ENCODE measurements around the gene ARHGAP42. TPM values are rescaled to one million over a fixed set of nuclear protein-coding genes. Genes with fewer than 3 reads are reported as not detected.

Gene ARHGAP42
- total and polyA plus RNA-seq, 10 of the 15 experiments (the other 5 are each of a cell fraction or from before 2014, with no cell fraction given) = 1.8 to 6.3 (median 3.2) TPM

DNA sequence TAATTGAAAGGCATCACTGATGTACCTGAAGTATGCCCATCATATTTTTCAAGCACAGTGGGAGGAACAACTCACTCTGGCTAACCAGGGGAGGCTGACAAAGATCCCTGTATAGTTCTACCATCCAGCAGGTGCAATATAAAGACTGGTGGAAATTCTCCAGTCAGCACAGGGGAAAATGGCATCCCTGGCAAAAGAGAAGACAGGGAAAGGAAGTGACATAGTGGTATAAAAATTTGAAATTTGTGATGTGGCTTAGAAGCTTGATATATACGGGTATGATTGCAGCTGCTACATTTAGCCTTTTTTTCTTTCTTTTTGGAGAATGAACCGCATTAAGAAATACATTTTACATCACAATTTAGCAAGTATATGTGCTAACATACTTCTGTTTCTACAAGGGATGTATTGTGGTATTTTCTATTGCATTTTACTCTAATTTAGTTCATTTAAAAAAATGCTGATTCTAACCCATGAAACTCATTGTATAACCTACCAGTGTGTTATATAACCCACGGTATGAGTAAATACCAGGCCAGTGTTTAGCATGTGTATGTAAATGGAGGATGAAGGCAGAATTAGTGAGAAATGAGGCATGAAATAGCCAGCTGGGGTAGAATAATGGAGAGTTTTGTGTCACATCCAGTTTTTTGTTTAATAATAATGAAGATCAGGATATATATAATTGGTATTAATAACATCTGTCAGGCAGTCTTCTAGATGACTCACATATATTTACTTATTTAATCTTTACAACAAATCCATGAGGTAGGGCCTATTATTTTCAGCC is 186.1 kb downstream of the ARHGAP42 start:
- RAD21 ChIA-PET (ENCODE audit: unreplicated experiment) = no interaction called here
- WGBS (ENCODE audit: insufficient coverage, insufficient replicate concordance, low lambda C conversion rate, missing lambda C conversion rate) = 76% methylated on average over 3 of the region's 3 CpGs
- intact Hi-C loops (cut with micrococcal nuclease; ENCODE audit: unreplicated experiment) (no loop called here), in situ Hi-C loops (cut with MboI) (no loop called here)
- Histone ChIP-seq H3K9me3 (replicated peaks; ENCODE audit: control insufficient read depth, insufficient read depth, low read length) (no peaks in the 10 kb centered on the region), H3K4me1 (ENCODE audit: control insufficient read depth, insufficient read depth, low read length) (no peaks in the 10 kb centered on the region), H3K4me3 (no peak overlapping the region), H3K79me2 (ENCODE audit: control insufficient read depth, insufficient read depth, low read length) (no peaks in the 10 kb centered on the region), H3K27me3 (replicated peaks in 1 of 2; ENCODE audit: control insufficient read depth in 2 of 2, insufficient read depth in 2 of 2, low read length in 1 of 2) (no peaks in the 10 kb centered on the region), H3K9ac (ENCODE audit: control insufficient read depth, insufficient read depth, low read length) (no peak overlapping the region), H4K20me1 (ENCODE audit: control insufficient read depth, insufficient read depth) (no peaks in the 10 kb centered on the region), H3K36me3 (ENCODE audit: control insufficient read depth in 2 of 2, insufficient read depth in 2 of 2, low read length in 1 of 2) (no peaks in the 10 kb centered on the region), H3K4me2 (ENCODE audit: control insufficient read depth, insufficient read depth) (no peak overlapping the region), H3K27ac (ENCODE audit: control insufficient read depth, insufficient read depth) (no peak overlapping the region), H2AFZ (ENCODE audit: control insufficient read depth, low read depth, low read length) (no peak overlapping the region)
- SMC1A ChIA-PET (ENCODE audit: uncharacterized antibody, unreplicated experiment) = no interaction called here
- FAIRE-seq = no peak
- CTCF ChIA-PET = no interaction called here
- no peak for ATAC-seq
- DNase-seq (ENCODE audit: low read depth, low spot score) = no peak
- no TSS peak for BruUV-seq (replicated peaks)
- POLR2A ChIA-PET = no interaction called here
- TF ChIP-seq, protein P1, sequence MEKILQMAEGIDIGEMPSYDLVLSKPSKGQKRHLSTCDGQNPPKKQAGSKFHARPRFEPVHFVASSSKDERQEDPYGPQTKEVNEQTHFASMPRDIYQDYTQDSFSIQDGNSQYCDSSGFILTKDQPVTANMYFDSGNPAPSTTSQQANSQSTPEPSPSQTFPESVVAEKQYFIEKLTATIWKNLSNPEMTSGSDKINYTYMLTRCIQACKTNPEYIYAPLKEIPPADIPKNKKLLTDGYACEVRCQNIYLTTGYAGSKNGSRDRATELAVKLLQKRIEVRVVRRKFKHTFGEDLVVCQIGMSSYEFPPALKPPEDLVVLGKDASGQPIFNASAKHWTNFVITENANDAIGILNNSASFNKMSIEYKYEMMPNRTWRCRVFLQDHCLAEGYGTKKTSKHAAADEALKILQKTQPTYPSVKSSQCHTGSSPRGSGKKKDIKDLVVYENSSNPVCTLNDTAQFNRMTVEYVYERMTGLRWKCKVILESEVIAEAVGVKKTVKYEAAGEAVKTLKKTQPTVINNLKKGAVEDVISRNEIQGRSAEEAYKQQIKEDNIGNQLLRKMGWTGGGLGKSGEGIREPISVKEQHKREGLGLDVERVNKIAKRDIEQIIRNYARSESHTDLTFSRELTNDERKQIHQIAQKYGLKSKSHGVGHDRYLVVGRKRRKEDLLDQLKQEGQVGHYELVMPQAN (conservative IDR thresholded peaks at IDR 0.05) = no peak
- no peak for TF ChIP-seq IKZF1 (conservative IDR thresholded peaks at IDR 0.05)
- TF ChIP-seq PAX8 (IDR thresholded peaks at IDR 0.05) = no peak
- TF ChIP-seq CBFB (IDR thresholded peaks at IDR 0.05; ENCODE audit: low read depth) = no peak
- no peak for TF ChIP-seq USF2 (IDR thresholded peaks at IDR 0.05; ENCODE audit: borderline replicate concordance, low read depth, low read length)
- no peak for TF ChIP-seq STAT1 (conservative IDR thresholded peaks at IDR 0.05)
- TF ChIP-seq MTA2 (IDR thresholded peaks at IDR 0.05; ENCODE audit: low read depth) = no peak
- TF ChIP-seq, protein P2, sequence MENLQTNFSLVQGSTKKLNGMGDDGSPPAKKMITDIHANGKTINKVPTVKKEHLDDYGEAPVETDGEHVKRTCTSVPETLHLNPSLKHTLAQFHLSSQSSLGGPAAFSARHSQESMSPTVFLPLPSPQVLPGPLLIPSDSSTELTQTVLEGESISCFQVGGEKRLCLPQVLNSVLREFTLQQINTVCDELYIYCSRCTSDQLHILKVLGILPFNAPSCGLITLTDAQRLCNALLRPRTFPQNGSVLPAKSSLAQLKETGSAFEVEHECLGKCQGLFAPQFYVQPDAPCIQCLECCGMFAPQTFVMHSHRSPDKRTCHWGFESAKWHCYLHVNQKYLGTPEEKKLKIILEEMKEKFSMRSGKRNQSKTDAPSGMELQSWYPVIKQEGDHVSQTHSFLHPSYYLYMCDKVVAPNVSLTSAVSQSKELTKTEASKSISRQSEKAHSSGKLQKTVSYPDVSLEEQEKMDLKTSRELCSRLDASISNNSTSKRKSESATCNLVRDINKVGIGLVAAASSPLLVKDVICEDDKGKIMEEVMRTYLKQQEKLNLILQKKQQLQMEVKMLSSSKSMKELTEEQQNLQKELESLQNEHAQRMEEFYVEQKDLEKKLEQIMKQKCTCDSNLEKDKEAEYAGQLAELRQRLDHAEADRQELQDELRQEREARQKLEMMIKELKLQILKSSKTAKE (IDR thresholded peaks at IDR 0.05; ENCODE audit: low read depth, poor library complexity, severe bottlenecking) = no peak
- TF ChIP-seq PRDM15 (CRISPR knock-in tag; IDR thresholded peaks at IDR 0.05) = no peak
- no peak for TF ChIP-seq SMC3 (IDR thresholded peaks at IDR 0.05; ENCODE audit: borderline replicate concordance, low read length)
- TF ChIP-seq CHD1 (IDR thresholded peaks at IDR 0.05; ENCODE audit: low read depth, low read length) = no peak
- TF ChIP-seq CHD4 (IDR thresholded peaks at IDR 0.05) = no peak
- TF ChIP-seq BHLHE40 (IDR thresholded peaks at IDR 0.05; ENCODE audit: borderline replicate concordance in 1 of 2, low read depth in 2 of 2, low read length in 1 of 2) = no peak
- no peak for TF ChIP-seq KAT2A (conservative IDR thresholded peaks at IDR 0.05; ENCODE audit: control insufficient read depth, low read depth, low read length)
- no peak for TF ChIP-seq SREBF1 (IDR thresholded peaks at IDR 0.05; ENCODE audit: low read length)

Data from GM12878 (cell line).